Gastrocnemius medialis (tissue), 4 donors: ENCODE data around the gene PALLD. TPM values are rescaled to one million over a fixed set of nuclear protein-coding genes. Genes with fewer than 3 reads are reported as not detected.
"Not testable (repeated sequence)": the region's sequence is repeated elsewhere in the genome, so short reads cannot be mapped to it uniquely, and the experiment has no call there.

Source experiments
- ATAC-seq, 2 donors: fragments of 150-250 bp; one replicate each; pipeline ENCODE4 v1.9.1; 2016
- DNase-seq, 2 donors: peaks; one replicate each; pipeline ENCODE4 v3.0.0-alpha.2; 2019
- H3K27ac ChIP-seq, 4 donors: fragments of 200-600 bp; sonication (generic); 1 replicate in 1 of 4; 2 replicates in 3 of 4; pipeline ENCODE4 v1.5.1; 2016 to 2018; ENCODE audit warnings: mild to moderate bottlenecking in 2 of 4, moderate library complexity in 1 of 4
- H3K27me3 ChIP-seq, 3 donors: fragments of 200-600 bp; sonication (generic) in 2 of 3; 1 replicate in 1 of 3; 2 replicates in 2 of 3; pipeline versions ENCODE4 v1.5.1 to v1.6.0; 2016 to 2019; ENCODE audit warnings: mild to moderate bottlenecking in 1 of 3, moderate library complexity in 1 of 3
- H3K36me3 ChIP-seq, 2 donors: fragments of 200-600 bp; sonication (generic) in 1 of 2; one replicate each; pipeline ENCODE4 v1.5.1; 2017 to 2018
- H3K4me1 ChIP-seq, 2 donors: fragments of 200-600 bp; sonication (generic) in 1 of 2; one replicate each; pipeline ENCODE4 v1.5.1; 2016 to 2017; ENCODE audit warnings: mild to moderate bottlenecking in 2 of 2
- H3K4me3 ChIP-seq, 4 donors: fragments of 200-600 bp; sonication (generic) in 3 of 4; 1 replicate in 1 of 4; 2 replicates in 3 of 4; pipeline ENCODE4 v1.5.1; 2016 to 2019; ENCODE audit warnings: mild to moderate bottlenecking in 2 of 4
- H3K9me3 ChIP-seq, 3 donors: fragments of 200-600 bp; sonication (generic) in 2 of 3; 1 replicate in 1 of 3; 2 replicates in 2 of 3; pipeline ENCODE4 v1.5.1; 2016 to 2019
- CTCF ChIP-seq, 5 experiments: fragments of 450-650 bp in 3 of 5; fragments of 200-600 bp in 2 of 5; sonication (generic) in 2 of 5; IDR thresholded peaks in 4 of 5; conservative IDR thresholded peaks in 1 of 5; 1 replicate in 4 of 5; 2 replicates in 1 of 5; pipeline ENCODE4 v1.5.1; 2016 to 2019; ENCODE audit warnings: antibody characterized with exemption in 5 of 5, mild to moderate bottlenecking in 3 of 5, moderate library complexity in 3 of 5
- POLR2A ChIP-seq, 2 donors: fragments of 450-650 bp; IDR thresholded peaks; one replicate each; pipeline ENCODE4 v1.6.1; 2017; ENCODE audit warnings: antibody characterized with exemption in 2 of 2, mild to moderate bottlenecking in 2 of 2, moderate library complexity in 2 of 2
- in situ Hi-C, 4 donors: fragments of 200-750 bp; cut with MboI; loops; one replicate each; pipeline versions ENCODE4 v1.15.0 to v1.8.0; 2017; ENCODE audit warnings: low sequenced_read_pairs in 4 of 4
- intact Hi-C: fragments of 100-400 bp; cut with DNase I; formaldehyde crosslinking; loops from one replicate; pipeline ENCODE4 v1.15.1; 2023; ENCODE audit warnings: low total_unique reads
- total RNA-seq, 4 donors: library from RNA; depleted of rRNA; stranded (reverse); fragments of >200 nt; gene quantifications; one replicate each; pipeline versions ENCODE4 v1.1.0 to v1.2.3, GENCODE V29; 2016

The PALLD gene
- total RNA-seq, 4 donors from 2014 or later: 165 to 439 (median 319) TPM

DNA sequence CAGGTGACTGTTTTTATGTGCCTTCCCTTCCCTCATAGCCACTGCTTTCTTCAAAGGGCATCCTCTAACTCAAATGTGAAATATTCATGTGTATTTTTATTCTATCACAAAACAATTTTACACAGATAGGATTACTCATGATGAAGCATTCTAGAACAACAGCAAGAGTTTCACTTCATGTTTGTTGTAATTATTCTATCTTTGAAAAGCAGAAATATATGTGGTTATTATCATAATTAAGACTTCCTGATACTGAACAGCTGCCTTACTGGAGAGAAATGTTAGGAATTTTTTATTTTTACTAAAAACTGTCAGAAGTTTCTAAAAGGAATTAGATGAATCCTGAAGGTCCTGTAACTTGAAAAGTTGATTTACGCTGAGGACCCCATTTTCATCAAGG lies 229.1 kb downstream of the PALLD start:
- H3K4me3 ChIP-seq: no peak overlapping the region
- DNase-seq (no peak), ATAC-seq (no peak)
- H3K27ac ChIP-seq: no peak overlapping the region
- no peaks in the 10 kb centered on the region for H3K27me3 ChIP-seq
- in situ Hi-C loops (no loop called here), intact Hi-C loops (no loop called here)
- no peaks in the 10 kb centered on the region for H3K9me3 ChIP-seq
- no peak for TF ChIP-seq POLR2A (IDR thresholded peaks at IDR 0.05)
- TF ChIP-seq CTCF (IDR thresholded peaks at IDR 0.05 in 4 of 5, conservative IDR thresholded peaks at IDR 0.05 in 1 of 5): no peak
- H3K36me3 ChIP-seq: no peaks in the 10 kb centered on the region
- peaks cover 0 to 7% of the 10 kb centered on the region in 2 donors for H3K4me1 ChIP-seq

DNA sequence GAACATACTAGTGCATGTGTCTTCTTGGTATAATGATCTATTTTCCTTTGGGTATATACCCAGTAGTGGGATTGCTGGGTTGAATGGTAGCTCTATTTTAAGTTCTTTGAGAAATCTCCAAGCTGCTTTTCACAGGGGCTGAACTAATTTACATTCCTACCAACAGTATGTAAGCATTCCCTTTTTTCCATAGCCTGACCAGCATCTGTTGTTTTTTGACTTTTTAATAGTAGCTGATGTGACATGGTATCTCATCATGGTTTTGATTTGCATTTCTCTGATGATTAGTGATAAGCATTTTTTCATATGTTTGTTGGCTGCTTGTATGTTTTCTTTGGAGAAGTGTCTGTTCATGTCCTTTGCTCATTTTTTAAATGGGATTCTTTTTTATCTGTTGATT lies 230.3 kb downstream of the PALLD start:
- DNase-seq, H3K36me3 ChIP-seq, H3K4me3 ChIP-seq, in situ Hi-C loops, H3K27me3 ChIP-seq, H3K27ac ChIP-seq, intact Hi-C loops, ATAC-seq, H3K9me3 ChIP-seq: not testable (repeated sequence)
- peaks cover 3 to 15% of the 10 kb centered on the region in 2 donors for H3K4me1 ChIP-seq

DNA sequence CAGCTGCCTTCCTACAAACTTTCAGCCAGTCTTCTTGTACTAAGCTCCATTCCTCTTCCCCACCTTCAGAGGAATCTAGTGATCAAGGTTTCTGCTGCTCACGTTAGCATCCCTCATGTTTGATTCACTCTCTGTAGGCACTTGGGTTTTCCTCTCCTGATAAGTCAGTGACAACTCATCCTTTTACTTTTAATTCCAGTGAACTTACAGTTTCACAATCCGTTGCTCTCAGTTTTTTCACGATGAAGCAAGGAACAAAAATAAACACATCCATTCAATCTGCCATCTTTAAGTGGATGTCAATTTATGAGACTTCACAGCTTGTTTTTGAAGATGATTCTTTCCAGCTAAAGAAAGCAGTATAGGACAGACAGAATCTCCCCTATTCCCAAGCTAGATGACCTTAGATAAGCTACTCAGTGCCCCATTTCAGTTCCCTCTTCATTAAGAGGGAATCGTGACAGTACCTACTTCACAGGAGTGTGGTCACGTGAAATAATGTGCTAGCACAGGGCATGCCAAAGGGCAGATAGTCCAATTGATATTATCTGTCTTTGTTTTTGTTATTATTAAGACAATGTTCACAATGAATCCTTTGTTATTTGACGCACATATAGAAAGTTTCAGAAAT lies 234.3 kb downstream of the PALLD start:
- intact Hi-C loops (no loop called here), in situ Hi-C loops (no loop called here)
- peaks cover 10 to 31% of the 10 kb centered on the region in 2 donors for H3K4me1 ChIP-seq
- no peak overlapping the region for H3K27ac ChIP-seq
- ATAC-seq: no peak
- no peak overlapping the region for H3K4me3 ChIP-seq
- H3K27me3 ChIP-seq: no peaks in the 10 kb centered on the region
- no peaks in the 10 kb centered on the region for H3K9me3 ChIP-seq
- H3K36me3 ChIP-seq: no peaks in the 10 kb centered on the region
- DNase-seq: no peak
- TF ChIP-seq CTCF (IDR thresholded peaks at IDR 0.05 in 4 of 5, conservative IDR thresholded peaks at IDR 0.05 in 1 of 5): no peak
- no peak for TF ChIP-seq POLR2A (IDR thresholded peaks at IDR 0.05)

DNA sequence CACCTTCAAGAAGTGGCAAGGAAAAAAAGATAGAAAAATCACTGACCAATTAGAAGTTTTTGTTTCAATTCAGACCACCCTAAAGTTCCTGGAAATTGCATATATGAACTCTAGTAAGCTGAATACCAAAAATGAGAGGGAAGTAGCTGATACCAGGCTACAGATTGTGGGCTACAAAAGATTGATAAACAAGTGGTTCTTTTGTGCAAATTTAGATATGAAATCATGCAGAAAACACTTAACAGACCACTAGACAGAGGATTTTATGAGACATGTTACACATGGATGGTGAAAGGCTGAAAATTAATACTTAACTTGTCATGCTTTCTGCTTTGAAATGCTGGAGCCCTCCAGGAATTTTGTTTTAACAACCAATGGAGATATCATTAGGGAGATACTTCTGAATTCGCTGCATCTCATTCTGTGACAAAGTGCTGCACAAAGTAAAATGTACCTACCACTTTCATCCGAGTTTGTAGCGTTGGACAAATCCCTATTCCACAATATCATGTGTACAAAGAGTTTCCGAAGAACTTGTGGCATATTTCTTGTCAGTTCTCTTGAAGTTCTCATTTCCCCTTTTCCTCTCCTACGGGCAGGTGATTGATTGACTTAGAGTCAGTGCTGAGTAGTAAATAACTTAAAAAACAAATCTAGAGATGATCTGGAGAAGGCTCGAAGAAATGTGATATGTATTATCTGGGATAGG lies 235.0 kb downstream of the PALLD start:
- ATAC-seq (no peak), DNase-seq (no peak)
- intact Hi-C loops (no loop called here), in situ Hi-C loops (no loop called here)
- Histone ChIP-seq H3K27ac (no peak overlapping the region), H3K4me3 (no peak overlapping the region), H3K4me1 (peaks cover 10 to 31% of the 10 kb centered on the region in 2 donors), H3K27me3 (no peaks in the 10 kb centered on the region), H3K36me3 (no peaks in the 10 kb centered on the region), H3K9me3 (no peaks in the 10 kb centered on the region)
- TF ChIP-seq POLR2A (IDR thresholded peaks at IDR 0.05) (no peak), CTCF (IDR thresholded peaks at IDR 0.05 in 4 of 5, conservative IDR thresholded peaks at IDR 0.05 in 1 of 5) (no peak)

GRCh38 chr4:168732714-168733113 lies 235.9 kb downstream of the PALLD start:
- Histone ChIP-seq H3K36me3 (no peaks in the 10 kb centered on the region), H3K9me3 (no peaks in the 10 kb centered on the region), H3K4me1 (peaks cover 10 to 31% of the 10 kb centered on the region in 2 donors), H3K4me3 (no peak overlapping the region), H3K27ac (no peak overlapping the region), H3K27me3 (no peaks in the 10 kb centered on the region)
- in situ Hi-C loops (no loop called here), intact Hi-C loops (no loop called here)
- DNase-seq (no peak), ATAC-seq (peak; percentile 82 to 88)
- TF ChIP-seq CTCF (IDR thresholded peaks at IDR 0.05 in 4 of 5, conservative IDR thresholded peaks at IDR 0.05 in 1 of 5): no peak
- TF ChIP-seq POLR2A (IDR thresholded peaks at IDR 0.05): no peak
